ENCODE results near the gene TAPT1.

TAPT1 gene

DNA sequence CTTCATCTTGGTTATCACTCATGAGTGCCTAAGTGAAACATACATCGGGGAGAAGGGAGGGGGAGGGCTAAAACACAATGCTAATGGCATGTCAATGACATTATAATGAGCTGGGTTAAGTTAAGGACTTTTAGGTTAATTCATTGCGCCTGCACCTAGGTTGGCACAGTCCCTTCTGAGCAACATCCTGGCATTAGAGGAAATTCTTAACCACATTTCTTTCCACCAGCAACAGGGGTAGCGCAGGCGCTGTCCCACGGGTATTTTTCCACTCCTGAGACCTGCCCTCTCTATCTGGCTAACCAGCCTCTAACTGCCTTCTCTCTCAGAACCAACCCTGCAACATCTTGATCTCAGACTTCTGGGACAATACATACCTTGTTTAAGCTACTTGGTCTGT, 103.5 kb downstream of the TAPT1 start:
- H3K4me1 ChIP-seq (ENCODE audit: control insufficient read depth, insufficient read depth, low read length): no peaks in the 10 kb centered on the region
- no peaks in the 10 kb centered on the region for H3K9me3 ChIP-seq (ENCODE audit: control insufficient read depth, insufficient read depth, low read length)
- no peaks in the 10 kb centered on the region for H3K36me3 ChIP-seq (ENCODE audit: control insufficient read depth, insufficient read depth, low read length)
- H3K9ac ChIP-seq (ENCODE audit: low read depth, low read length): no peak overlapping the region
- no peaks in the 10 kb centered on the region for H3K27me3 ChIP-seq (ENCODE audit: control insufficient read depth, insufficient read depth, low read length)
- H3K4me3 ChIP-seq (ENCODE audit: low read depth, low read length): no peak overlapping the region

DNA sequence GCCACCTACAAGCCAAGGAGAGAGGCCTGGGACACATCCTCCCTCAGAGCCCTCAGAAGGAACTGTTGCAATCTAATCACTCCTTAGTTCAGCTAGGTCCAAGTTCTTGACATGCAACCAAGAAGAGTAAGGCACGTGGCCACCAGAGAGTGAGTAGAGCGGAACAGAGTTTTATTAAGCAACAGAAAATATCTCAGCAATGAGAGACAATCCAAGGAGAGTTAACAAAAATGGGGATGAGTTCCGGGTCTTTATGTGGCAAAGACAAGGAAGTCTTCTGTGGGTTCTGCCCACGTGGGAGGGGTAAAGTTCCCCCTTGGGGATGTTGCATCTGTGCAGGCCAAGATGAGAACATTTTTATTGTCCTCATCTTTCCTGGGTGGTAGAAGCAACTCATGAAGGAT, 104.0 kb downstream of the TAPT1 start:
- H3K4me3 ChIP-seq (ENCODE audit: low read depth, low read length): no peak overlapping the region
- H3K9me3 ChIP-seq (ENCODE audit: control insufficient read depth, insufficient read depth, low read length): no peaks in the 10 kb centered on the region
- H3K27me3 ChIP-seq (ENCODE audit: control insufficient read depth, insufficient read depth, low read length): no peaks in the 10 kb centered on the region
- no peak overlapping the region for H3K9ac ChIP-seq (ENCODE audit: low read depth, low read length)
- H3K4me1 ChIP-seq (ENCODE audit: control insufficient read depth, insufficient read depth, low read length): no peaks in the 10 kb centered on the region
- no peaks in the 10 kb centered on the region for H3K36me3 ChIP-seq (ENCODE audit: control insufficient read depth, insufficient read depth, low read length)

DNA sequence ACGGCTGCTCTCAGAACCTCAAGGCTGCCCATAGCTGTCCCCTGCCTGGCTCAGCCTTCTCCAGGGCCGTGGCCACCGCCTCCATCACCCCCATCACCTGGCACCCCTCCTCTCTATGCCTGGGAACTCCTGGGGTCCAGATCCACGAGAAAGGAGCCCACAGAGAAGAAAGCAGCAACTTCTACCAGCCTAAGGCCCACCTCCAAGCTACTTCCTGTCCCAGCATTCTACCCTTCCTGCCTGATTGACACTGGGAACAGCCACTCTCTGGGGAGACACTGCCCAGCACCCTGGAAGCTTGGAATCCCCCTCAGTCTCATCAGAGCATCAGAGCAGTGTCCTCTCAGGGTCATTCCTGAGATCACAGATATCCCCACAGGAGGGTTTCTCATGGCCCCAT, 105.6 kb downstream of the TAPT1 start:
- Histone ChIP-seq H3K36me3 (ENCODE audit: control insufficient read depth, insufficient read depth, low read length) (no peaks in the 10 kb centered on the region), H3K4me1 (ENCODE audit: control insufficient read depth, insufficient read depth, low read length) (no peaks in the 10 kb centered on the region), H3K27me3 (ENCODE audit: control insufficient read depth, insufficient read depth, low read length) (no peaks in the 10 kb centered on the region), H3K4me3 (ENCODE audit: low read depth, low read length) (no peak overlapping the region), H3K9me3 (ENCODE audit: control insufficient read depth, insufficient read depth, low read length) (no peaks in the 10 kb centered on the region), H3K9ac (ENCODE audit: low read depth, low read length) (no peak overlapping the region)

DNA sequence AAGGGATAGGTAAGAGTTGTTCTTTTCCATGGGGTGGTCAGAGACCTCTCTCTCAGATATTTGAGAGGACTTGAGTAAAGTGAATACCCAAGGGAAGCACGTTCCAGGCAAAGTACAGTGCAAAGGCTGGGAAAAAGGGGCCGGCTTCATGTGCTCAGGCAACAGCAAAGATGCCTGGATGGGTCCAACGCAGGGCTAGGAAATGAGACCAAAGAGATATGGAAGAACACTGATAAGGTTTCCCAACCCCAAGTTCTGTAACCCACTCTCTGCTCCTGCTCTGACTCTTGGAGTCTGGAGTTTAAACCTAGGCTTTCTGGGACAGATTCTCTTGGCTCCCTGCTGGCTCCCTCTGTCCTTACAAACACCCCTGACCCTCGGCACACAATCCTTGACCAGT, 106.3 kb downstream of the TAPT1 start:
- Histone ChIP-seq H3K4me3 (ENCODE audit: low read depth, low read length) (no peak overlapping the region), H3K9me3 (ENCODE audit: control insufficient read depth, insufficient read depth, low read length) (no peaks in the 10 kb centered on the region), H3K27me3 (ENCODE audit: control insufficient read depth, insufficient read depth, low read length) (no peaks in the 10 kb centered on the region), H3K9ac (ENCODE audit: low read depth, low read length) (no peak overlapping the region), H3K4me1 (ENCODE audit: control insufficient read depth, insufficient read depth, low read length) (no peaks in the 10 kb centered on the region), H3K36me3 (ENCODE audit: control insufficient read depth, insufficient read depth, low read length) (no peaks in the 10 kb centered on the region)

DNA sequence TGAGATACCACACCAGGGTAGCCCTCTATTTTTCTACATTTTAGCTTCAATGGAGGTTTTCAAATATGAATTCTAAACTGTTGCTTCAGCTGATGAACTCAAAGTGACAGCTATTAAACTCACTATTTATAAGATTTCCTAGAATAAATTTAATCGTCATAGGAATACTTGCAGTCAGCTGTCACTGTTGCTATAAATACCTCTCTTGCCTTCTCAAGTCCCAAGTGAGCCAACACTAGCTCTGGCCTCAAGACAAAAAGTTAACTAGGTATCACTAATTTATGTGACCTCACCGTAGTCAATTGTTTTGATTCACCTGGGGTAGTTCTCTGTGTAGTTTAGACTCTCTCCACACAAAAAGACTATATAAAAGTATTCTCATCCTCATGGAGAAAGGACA, 108.2 kb downstream of the TAPT1 start:
- no peaks in the 10 kb centered on the region for H3K36me3 ChIP-seq (ENCODE audit: control insufficient read depth, insufficient read depth, low read length)
- no peaks in the 10 kb centered on the region for H3K4me1 ChIP-seq (ENCODE audit: control insufficient read depth, insufficient read depth, low read length)
- no peak overlapping the region for H3K4me3 ChIP-seq (ENCODE audit: low read depth, low read length)
- no peak overlapping the region for H3K9ac ChIP-seq (ENCODE audit: low read depth, low read length)
- H3K9me3 ChIP-seq (ENCODE audit: control insufficient read depth, insufficient read depth, low read length): no peaks in the 10 kb centered on the region
- H3K27me3 ChIP-seq (ENCODE audit: control insufficient read depth, insufficient read depth, low read length): no peaks in the 10 kb centered on the region

DNA sequence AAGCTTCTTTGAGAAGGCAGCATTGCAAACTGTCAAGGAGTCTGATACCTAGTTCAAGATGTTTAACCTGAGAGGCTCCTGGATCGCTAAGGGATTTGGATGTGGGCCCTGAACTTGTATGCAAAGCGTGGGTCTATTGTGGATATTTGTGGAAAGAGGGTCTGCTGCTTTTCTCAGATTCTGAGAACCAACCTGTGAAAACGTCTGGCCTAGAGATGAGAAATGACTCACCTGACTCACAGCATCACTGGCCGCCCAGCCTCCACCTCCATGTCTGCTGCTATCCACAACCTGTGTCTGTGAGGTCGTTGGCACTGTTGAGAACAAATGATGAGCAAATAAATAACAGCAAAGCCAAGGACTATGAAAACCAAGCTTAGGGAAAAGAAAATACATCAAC, 109.1 kb downstream of the TAPT1 start:
- Histone ChIP-seq H3K4me3 (ENCODE audit: low read depth, low read length) (no peak overlapping the region), H3K9ac (ENCODE audit: low read depth, low read length) (no peak overlapping the region), H3K27me3 (ENCODE audit: control insufficient read depth, insufficient read depth, low read length) (no peaks in the 10 kb centered on the region), H3K9me3 (ENCODE audit: control insufficient read depth, insufficient read depth, low read length) (no peaks in the 10 kb centered on the region), H3K36me3 (ENCODE audit: control insufficient read depth, insufficient read depth, low read length) (no peaks in the 10 kb centered on the region), H3K4me1 (ENCODE audit: control insufficient read depth, insufficient read depth, low read length) (no peaks in the 10 kb centered on the region)

DNA sequence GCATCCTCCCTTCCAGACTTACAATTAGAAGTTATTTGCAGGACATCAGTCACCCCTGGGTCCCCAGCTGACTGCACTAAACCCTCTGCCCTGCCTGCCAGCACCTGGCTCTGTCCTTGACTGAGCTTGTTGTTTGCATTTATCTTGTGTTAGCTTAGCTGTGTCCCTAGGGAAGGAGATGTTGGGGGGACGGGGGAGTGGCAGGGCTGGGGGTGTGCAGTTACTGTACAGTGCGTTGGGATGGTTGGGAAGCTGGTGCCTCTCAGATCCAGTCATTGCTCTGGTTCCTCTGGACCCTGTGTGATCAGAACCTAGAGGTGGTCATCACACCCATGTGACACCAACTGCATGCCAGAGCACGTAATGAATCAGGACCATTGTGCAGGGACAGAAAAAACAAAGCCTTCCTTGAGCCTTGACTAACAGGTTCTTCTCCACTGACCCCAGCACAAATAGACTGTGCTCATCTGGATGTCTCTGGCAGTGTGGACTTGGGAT, 109.7 kb downstream of the TAPT1 start:
- H3K4me3 ChIP-seq (ENCODE audit: low read depth, low read length): no peak overlapping the region
- H3K27me3 ChIP-seq (ENCODE audit: control insufficient read depth, insufficient read depth, low read length): peaks cover 2% of the 10 kb centered on the region
- no peak overlapping the region for H3K9ac ChIP-seq (ENCODE audit: low read depth, low read length)
- no peaks in the 10 kb centered on the region for H3K9me3 ChIP-seq (ENCODE audit: control insufficient read depth, insufficient read depth, low read length)
- no peaks in the 10 kb centered on the region for H3K4me1 ChIP-seq (ENCODE audit: control insufficient read depth, insufficient read depth, low read length)
- no peaks in the 10 kb centered on the region for H3K36me3 ChIP-seq (ENCODE audit: control insufficient read depth, insufficient read depth, low read length)

DNA sequence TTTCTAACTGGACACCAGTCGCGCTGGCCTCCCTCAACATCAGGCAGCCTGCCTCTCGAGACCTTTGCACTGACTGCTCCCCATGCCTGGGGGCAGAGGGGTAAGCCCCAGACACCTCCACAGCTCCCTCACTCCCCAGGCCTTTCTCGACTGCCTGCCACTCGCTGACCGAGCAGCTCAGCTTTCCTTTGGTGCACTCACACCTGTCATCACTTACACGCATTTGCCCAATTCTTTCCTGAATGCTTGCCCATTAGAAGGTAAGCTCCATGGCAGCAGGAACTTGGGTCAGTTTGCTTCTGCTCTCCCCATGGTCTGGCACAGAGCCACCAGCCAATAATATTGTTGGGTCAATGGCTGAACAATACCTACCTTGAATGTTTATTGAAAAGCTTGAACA, 110.3 kb downstream of the TAPT1 start:
- Histone ChIP-seq H3K27me3 (ENCODE audit: control insufficient read depth, insufficient read depth, low read length) (peaks cover 2% of the 10 kb centered on the region), H3K9ac (ENCODE audit: low read depth, low read length) (no peak overlapping the region), H3K4me3 (ENCODE audit: low read depth, low read length) (no peak overlapping the region), H3K9me3 (ENCODE audit: control insufficient read depth, insufficient read depth, low read length) (no peaks in the 10 kb centered on the region), H3K4me1 (ENCODE audit: control insufficient read depth, insufficient read depth, low read length) (no peaks in the 10 kb centered on the region), H3K36me3 (ENCODE audit: control insufficient read depth, insufficient read depth, low read length) (no peaks in the 10 kb centered on the region)

DNA sequence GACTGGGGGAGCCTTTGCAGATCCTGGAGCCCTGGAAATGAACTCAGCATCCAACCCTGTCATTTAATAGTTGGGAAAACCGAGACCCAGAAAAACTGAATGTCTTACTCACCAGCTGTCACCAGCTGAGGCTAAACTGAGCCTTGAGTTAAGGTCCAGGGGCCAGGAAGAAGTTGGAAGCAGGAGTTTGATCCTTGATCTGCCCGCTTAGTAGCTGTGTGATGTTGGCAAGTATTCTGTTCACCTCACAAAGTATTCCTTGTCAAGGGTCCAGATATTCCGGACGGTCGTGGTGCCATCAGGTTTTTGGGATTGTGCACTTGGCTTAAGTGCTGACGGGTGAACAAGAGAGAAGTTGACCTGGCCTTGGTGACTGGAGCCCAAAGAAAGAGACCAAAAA, 111.7 kb downstream of the TAPT1 start:
- Histone ChIP-seq H3K9ac (ENCODE audit: low read depth, low read length) (no peak overlapping the region), H3K9me3 (ENCODE audit: control insufficient read depth, insufficient read depth, low read length) (no peaks in the 10 kb centered on the region), H3K36me3 (ENCODE audit: control insufficient read depth, insufficient read depth, low read length) (no peaks in the 10 kb centered on the region), H3K4me3 (ENCODE audit: low read depth, low read length) (no peak overlapping the region), H3K4me1 (ENCODE audit: control insufficient read depth, insufficient read depth, low read length) (no peaks in the 10 kb centered on the region), H3K27me3 (ENCODE audit: control insufficient read depth, insufficient read depth, low read length) (peaks cover 2% of the 10 kb centered on the region)

DNA sequence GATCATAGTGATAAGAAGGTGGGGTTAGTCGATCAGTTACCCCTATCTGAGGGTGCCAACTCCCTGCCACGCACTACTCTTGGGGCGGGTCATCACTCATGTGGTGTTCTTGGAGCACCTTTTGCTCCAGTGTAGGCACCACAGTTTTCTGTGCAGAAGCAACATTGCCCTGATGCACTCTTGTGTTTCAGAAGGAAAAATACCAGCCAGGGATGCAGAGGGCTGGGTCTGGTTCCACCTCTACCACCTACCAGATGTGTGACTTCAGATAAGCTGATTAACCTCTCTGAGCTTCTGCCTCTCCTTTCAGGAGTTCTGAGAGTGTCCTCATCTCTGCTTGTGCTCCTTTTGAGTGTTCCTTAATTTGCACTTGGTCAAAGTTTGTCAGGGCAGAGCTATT, 112.5 kb downstream of the TAPT1 start:
- Histone ChIP-seq H3K9me3 (ENCODE audit: control insufficient read depth, insufficient read depth, low read length) (no peaks in the 10 kb centered on the region), H3K9ac (ENCODE audit: low read depth, low read length) (no peak overlapping the region), H3K4me3 (ENCODE audit: low read depth, low read length) (no peak overlapping the region), H3K4me1 (ENCODE audit: control insufficient read depth, insufficient read depth, low read length) (no peaks in the 10 kb centered on the region), H3K36me3 (ENCODE audit: control insufficient read depth, insufficient read depth, low read length) (no peaks in the 10 kb centered on the region), H3K27me3 (ENCODE audit: control insufficient read depth, insufficient read depth, low read length) (peaks cover 2% of the 10 kb centered on the region)

DNA sequence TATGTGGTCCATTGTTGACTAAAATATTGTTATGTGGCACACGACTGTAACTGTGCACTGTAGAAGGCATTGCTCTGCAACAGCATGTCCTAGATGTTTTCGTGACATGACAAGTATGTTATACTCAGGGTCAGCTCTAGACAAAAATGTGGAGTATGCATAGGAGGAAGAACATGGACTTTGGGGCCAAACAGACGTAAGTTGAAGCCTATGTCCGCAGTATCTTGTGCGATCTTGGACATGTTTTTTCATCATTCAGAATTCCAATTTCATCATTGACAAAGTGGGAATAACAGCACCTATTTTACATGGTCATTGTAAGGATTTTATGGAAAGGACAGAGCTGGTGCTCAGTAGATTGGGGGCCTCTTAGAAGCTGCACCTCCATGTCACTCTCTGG, 114.7 kb downstream of the TAPT1 start:
- peaks cover 2% of the 10 kb centered on the region for H3K27me3 ChIP-seq (ENCODE audit: control insufficient read depth, insufficient read depth, low read length)
- no peak overlapping the region for H3K4me3 ChIP-seq (ENCODE audit: low read depth, low read length)
- H3K9me3 ChIP-seq (ENCODE audit: control insufficient read depth, insufficient read depth, low read length): no peaks in the 10 kb centered on the region
- no peak overlapping the region for H3K9ac ChIP-seq (ENCODE audit: low read depth, low read length)
- H3K4me1 ChIP-seq (ENCODE audit: control insufficient read depth, insufficient read depth, low read length): no peaks in the 10 kb centered on the region
- no peaks in the 10 kb centered on the region for H3K36me3 ChIP-seq (ENCODE audit: control insufficient read depth, insufficient read depth, low read length)

DNA sequence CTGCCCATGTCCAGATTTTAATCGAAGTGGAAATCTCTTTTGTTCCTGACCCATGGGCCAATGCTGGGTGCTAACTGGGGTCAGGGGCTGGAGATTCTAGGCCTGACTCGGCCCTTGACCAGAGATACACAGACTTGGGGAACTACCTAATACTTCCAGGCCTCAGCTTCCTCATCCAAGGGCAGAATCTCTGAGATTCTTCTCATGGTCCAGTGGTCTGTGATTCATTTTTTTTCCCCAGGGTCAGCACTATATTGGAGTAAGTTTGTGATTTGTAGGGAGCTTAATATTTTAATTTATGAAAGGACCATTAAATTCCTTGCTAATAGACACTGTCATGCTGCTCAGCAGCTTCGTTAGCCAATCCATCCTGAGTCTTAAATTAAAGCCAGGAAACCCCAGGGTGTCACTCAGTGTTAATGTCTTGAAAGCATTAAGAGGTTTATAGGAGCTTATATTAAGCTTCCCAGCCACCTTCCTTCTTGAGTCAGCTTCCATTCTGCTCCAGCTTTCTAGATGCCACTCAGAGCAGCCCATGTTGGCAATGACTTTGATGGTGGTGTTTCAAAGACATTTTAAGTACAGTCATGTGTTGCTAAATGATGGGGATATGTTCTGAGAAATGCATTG, 115.5 kb downstream of the TAPT1 start:
- no peaks in the 10 kb centered on the region for H3K4me1 ChIP-seq (ENCODE audit: control insufficient read depth, insufficient read depth, low read length)

More for the DNA sequence above, 115.5 kb downstream of the TAPT1 start:
- Histone ChIP-seq H3K9me3 (ENCODE audit: control insufficient read depth, insufficient read depth, low read length) (no peaks in the 10 kb centered on the region), H3K9ac (ENCODE audit: low read depth, low read length) (no peak overlapping the region), H3K4me3 (ENCODE audit: low read depth, low read length) (no peak overlapping the region), H3K27me3 (ENCODE audit: control insufficient read depth, insufficient read depth, low read length) (peaks cover 2% of the 10 kb centered on the region), H3K36me3 (ENCODE audit: control insufficient read depth, insufficient read depth, low read length) (no peaks in the 10 kb centered on the region)
